Uterus (tissue), 4 donors: ENCODE measurements around the gene VPS4B. TPM values are rescaled to one million over a fixed set of nuclear protein-coding genes. Genes with fewer than 3 reads are reported as not detected.

Experiments used
- DNase-seq, 2 donors: peaks; one replicate each; pipeline ENCODE4 v3.0.0-alpha.2; 2019 to 2020
- H3K27ac ChIP-seq, 2 donors: fragments of 200-600 bp; sonication (generic); 1 replicate in 1 of 2; 2 replicates in 1 of 2; pipeline ENCODE4 v1.5.1; 2016 to 2018
- H3K27me3 ChIP-seq, 2 donors: fragments of 200-600 bp; sonication (generic); one replicate each; pipeline ENCODE4 v1.5.1; 2018 to 2019; ENCODE audit warnings: control low read depth in 1 of 2
- H3K36me3 ChIP-seq, 2 donors: fragments of 200-600 bp; sonication (generic); one replicate each; pipeline ENCODE4 v1.5.1; 2019; ENCODE audit warnings: control low read depth in 1 of 2
- H3K4me1 ChIP-seq, 2 donors: fragments of 200-600 bp; sonication (generic); one replicate each; pipeline ENCODE4 v1.5.1; 2018 to 2019; ENCODE audit warnings: control low read depth in 1 of 2
- H3K4me3 ChIP-seq, 2 donors: fragments of 200-600 bp; sonication (generic); 1 replicate in 1 of 2; 2 replicates in 1 of 2; pipeline ENCODE4 v1.5.1; 2018 to 2019; ENCODE audit warnings: mild to moderate bottlenecking in 1 of 2
- H3K9me3 ChIP-seq, 2 donors: fragments of 200-600 bp; sonication (generic); one replicate each; pipeline ENCODE4 v1.5.1; 2019; ENCODE audit warnings: control low read depth in 1 of 2
- POLR2A ChIP-seq, 2 donors: fragments of 450-650 bp; IDR thresholded peaks; one replicate each; pipeline ENCODE4 v1.6.1; 2016; ENCODE audit warnings: antibody characterized with exemption in 2 of 2, mild to moderate bottlenecking in 1 of 2, moderate library complexity in 1 of 2
- intact Hi-C: fragments of 100-400 bp; cut with DNase I; formaldehyde crosslinking; loops from one replicate; pipeline ENCODE4 v1.15.1; 2023; ENCODE audit warnings: low total_unique reads
- total RNA-seq, 4 donors: library from RNA; depleted of rRNA in 3 of 4; stranded (reverse); fragments of >200 nt in 3 of 4; gene quantifications; one replicate each; pipeline versions ENCODE4 v1.1.0 to v1.2.4, GENCODE V29; 2014 to 2023
- TF ChIP-seq, protein P1 (sequence below), 4 experiments: fragments of 200-600 bp in 2 of 4; fragments of 450-650 bp in 2 of 4; sonication (generic) in 2 of 4; IDR thresholded peaks; one replicate each; pipeline ENCODE4 v1.5.1; 2016 to 2019; ENCODE audit warnings: antibody characterized with exemption in 4 of 4, mild to moderate bottlenecking in 2 of 4, moderate library complexity in 1 of 4
- donor health status: DM: yes; HTN: yes; CAD: no.

The VPS4B gene
- total RNA-seq, 4 donors from 2014 or later, result 32.4 to 214 (median 52.2) TPM

DNA sequence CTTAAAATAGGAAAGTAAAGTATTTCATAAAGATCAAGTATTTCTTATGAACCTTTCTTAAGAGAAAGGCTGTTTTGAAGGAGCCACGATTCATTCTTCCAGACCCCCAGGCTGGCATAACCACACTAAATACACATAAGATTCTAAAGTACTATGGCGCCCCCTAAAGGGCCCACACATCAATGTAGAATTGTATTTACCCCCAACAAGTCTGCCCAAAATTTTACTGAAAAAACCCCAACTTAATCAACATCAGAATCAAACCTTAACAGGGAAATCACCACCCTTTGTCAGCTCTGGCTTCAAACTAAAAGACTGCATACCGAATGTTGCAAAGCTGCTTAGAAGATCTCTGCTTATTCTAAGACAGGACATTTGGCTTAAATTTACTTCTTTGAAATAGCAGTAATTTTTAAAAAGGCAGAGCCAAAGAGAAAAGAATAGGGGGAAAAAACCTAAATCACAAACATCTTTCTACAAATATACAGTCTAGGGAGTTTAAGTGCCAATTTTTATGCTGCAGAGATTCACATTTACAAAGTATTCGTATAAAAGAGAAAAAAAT, 82.3 kb downstream of the VPS4B start:
- Histone ChIP-seq H3K4me1 (peaks cover 0 to 3% of the 10 kb centered on the region in 2 donors), H3K27ac (no peak overlapping the region), H3K27me3 (no peaks in the 10 kb centered on the region), H3K36me3 (no peaks in the 10 kb centered on the region), H3K4me3 (no peak overlapping the region), H3K9me3 (no peaks in the 10 kb centered on the region)
- peak in 1 of 2 donors; percentile 40 for DNase-seq
- TF ChIP-seq, protein P1, sequence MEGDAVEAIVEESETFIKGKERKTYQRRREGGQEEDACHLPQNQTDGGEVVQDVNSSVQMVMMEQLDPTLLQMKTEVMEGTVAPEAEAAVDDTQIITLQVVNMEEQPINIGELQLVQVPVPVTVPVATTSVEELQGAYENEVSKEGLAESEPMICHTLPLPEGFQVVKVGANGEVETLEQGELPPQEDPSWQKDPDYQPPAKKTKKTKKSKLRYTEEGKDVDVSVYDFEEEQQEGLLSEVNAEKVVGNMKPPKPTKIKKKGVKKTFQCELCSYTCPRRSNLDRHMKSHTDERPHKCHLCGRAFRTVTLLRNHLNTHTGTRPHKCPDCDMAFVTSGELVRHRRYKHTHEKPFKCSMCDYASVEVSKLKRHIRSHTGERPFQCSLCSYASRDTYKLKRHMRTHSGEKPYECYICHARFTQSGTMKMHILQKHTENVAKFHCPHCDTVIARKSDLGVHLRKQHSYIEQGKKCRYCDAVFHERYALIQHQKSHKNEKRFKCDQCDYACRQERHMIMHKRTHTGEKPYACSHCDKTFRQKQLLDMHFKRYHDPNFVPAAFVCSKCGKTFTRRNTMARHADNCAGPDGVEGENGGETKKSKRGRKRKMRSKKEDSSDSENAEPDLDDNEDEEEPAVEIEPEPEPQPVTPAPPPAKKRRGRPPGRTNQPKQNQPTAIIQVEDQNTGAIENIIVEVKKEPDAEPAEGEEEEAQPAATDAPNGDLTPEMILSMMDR (IDR thresholded peaks at IDR 0.05), result peak; percentile 28 to 46 (median 40)
- TF ChIP-seq POLR2A (IDR thresholded peaks at IDR 0.05), result no peak
- intact Hi-C loops, result loop anchor here (10.0 kb wide), 1 partner anchor 95 kb away; no protein-coding TSS in a partner anchor

Other genes with a start within 250 kb of the VPS4B start
- 10 to 100 TPM; 16.1 to 61.1 (median 36.9) TPM for gene BCL2, start 102.7 kb downstream of the VPS4B start, total RNA-seq
- gene KDSR, start 55.3 kb downstream of the VPS4B start, total RNA-seq, result 10 to 100 TPM; 12.6 to 68.6 (median 29.3) TPM
- under 1 TPM in 1 of 4 donors, not detected in 3; 0.69 TPM for gene SERPINB5, start 54.5 kb upstream of the VPS4B start, total RNA-seq
- not detected for gene SERPINB12, start 119.9 kb upstream of the VPS4B start, total RNA-seq
- not detected for gene SERPINB13, start 164.9 kb upstream of the VPS4B start, total RNA-seq
- not detected for gene SERPINB4, start 221.8 kb upstream of the VPS4B start, total RNA-seq
- not detected for gene SERPINB3, start 239.4 kb upstream of the VPS4B start, total RNA-seq